ENCODE data around the gene ALAS1.

The ALAS1 gene

GRCh38 chr3:52256159-52256558 is 58.2 kb downstream of the ALAS1 start:
- DNase-seq: no peak

- DNase-seq: no peak
Measured at GRCh38 chr3:52256622-52257021, 58.7 kb downstream of the ALAS1 start.

- DNase-seq: no peak
Measured at GRCh38 chr3:52257911-52258310, 60.0 kb downstream of the ALAS1 start.

- no peak for DNase-seq
Measured at GRCh38 chr3:52259035-52259434, 61.1 kb downstream of the ALAS1 start.

- DNase-seq: no peak
Measured at GRCh38 chr3:52259448-52259847, 61.5 kb downstream of the ALAS1 start.

- no peak for DNase-seq
Measured at GRCh38 chr3:52262447-52262846, 64.5 kb downstream of the ALAS1 start.

Measured in CD4-positive, alpha-beta T cell treated with Interleukin-17A for 4 hours (primary cell).